SK-N-SH treated with all-trans-retinoic acid at 6 μM for 48 hours (cell line): Measurements from ENCODE around the gene SDE2.
A peak's percentile ranks its signal among the peaks of the same experiment; 100 is the strongest.

Experiments used
- ATAC-seq: fragments of 200-7000 bp; cut with Tn5 transposase; 3 replicates; pipeline ENCODE4 v1.9.1; 2020; ENCODE audit warnings: mild to moderate bottlenecking, moderate library complexity
- BACH2 ChIP-seq: fragments of 250-450 bp; sonication (Bioruptor Pico); IDR thresholded peaks from 2 replicates; pipeline ENCODE4 v1.9.0; 2021; ENCODE audit warnings: mild to moderate bottlenecking, borderline replicate concordance
- GLIS3 ChIP-seq: fragments of 250-450 bp; sonication (Bioruptor Pico); IDR thresholded peaks from 2 replicates; pipeline ENCODE4 v1.5.0; 2020; ENCODE audit warnings: mild to moderate bottlenecking, moderate library complexity
- ISL1 ChIP-seq: fragments of 250-450 bp; sonication (Bioruptor Pico); IDR thresholded peaks from 2 replicates; pipeline ENCODE4 v2.1.2; 2022; ENCODE audit warnings: mild to moderate bottlenecking, moderate library complexity
- TOX ChIP-seq: fragments of 250-450 bp; sonication (Bioruptor Pico); IDR thresholded peaks from 2 replicates; pipeline ENCODE4 v1.8.0; 2021; ENCODE audit warnings: mild to moderate bottlenecking, moderate library complexity, borderline replicate concordance
- ZFP3 ChIP-seq: fragments of 250-450 bp; sonication (Bioruptor Pico); IDR thresholded peaks from 2 replicates; pipeline ENCODE4 v1.5.0; 2020; ENCODE audit warnings: mild to moderate bottlenecking, moderate library complexity
- ZFP30 ChIP-seq: fragments of 450-650 bp; formaldehyde crosslinking; IDR thresholded peaks from 2 replicates; pipeline ENCODE4 v1.5.0; 2022; ENCODE audit warnings: mild to moderate bottlenecking, moderate library complexity
- ZNF565 ChIP-seq: fragments of 450-650 bp; formaldehyde crosslinking; conservative IDR thresholded peaks from 2 replicates; pipeline ENCODE4 v1.5.0; 2020; ENCODE audit warnings: low read depth, mild to moderate bottlenecking, moderate library complexity
- TF ChIP-seq, protein P1 (sequence below): fragments of 250-450 bp; sonication (Bioruptor Pico); IDR thresholded peaks from 2 replicates; pipeline ENCODE4 v1.8.0; 2020; ENCODE audit warnings: mild to moderate bottlenecking, moderate library complexity, borderline replicate concordance
- TF ChIP-seq, protein P2 (sequence below): fragments of 250-450 bp; sonication (Bioruptor Pico); IDR thresholded peaks from 2 replicates; pipeline ENCODE4 v1.5.1; 2020; ENCODE audit warnings: low read depth, mild to moderate bottlenecking, moderate library complexity

Gene SDE2

DNA sequence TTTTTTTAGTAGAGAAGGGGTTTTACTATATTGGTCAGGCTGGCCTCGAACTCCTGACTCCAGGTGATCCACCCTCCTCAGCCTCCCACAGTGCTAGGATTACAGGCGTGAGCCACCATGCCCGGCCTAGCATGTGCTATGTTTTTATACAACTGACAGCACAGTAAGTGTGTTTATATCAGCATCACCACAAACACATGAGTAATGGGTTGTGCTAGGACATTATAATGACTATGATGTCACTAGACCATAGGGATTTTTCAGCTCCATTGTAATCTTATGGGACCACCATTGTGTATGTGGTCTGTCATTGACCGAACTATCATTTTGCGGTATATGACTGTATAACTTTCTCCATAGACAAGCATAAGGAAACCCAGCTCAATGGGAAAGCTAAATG lies 64.4 kb downstream of the SDE2 start (continued):
- TF ChIP-seq ZFP30 (no peak), ZNF565 (CRISPR knock-in tag) (no peak), TOX (CRISPR knock-in tag) (no peak)
- TF ChIP-seq, protein P1, sequence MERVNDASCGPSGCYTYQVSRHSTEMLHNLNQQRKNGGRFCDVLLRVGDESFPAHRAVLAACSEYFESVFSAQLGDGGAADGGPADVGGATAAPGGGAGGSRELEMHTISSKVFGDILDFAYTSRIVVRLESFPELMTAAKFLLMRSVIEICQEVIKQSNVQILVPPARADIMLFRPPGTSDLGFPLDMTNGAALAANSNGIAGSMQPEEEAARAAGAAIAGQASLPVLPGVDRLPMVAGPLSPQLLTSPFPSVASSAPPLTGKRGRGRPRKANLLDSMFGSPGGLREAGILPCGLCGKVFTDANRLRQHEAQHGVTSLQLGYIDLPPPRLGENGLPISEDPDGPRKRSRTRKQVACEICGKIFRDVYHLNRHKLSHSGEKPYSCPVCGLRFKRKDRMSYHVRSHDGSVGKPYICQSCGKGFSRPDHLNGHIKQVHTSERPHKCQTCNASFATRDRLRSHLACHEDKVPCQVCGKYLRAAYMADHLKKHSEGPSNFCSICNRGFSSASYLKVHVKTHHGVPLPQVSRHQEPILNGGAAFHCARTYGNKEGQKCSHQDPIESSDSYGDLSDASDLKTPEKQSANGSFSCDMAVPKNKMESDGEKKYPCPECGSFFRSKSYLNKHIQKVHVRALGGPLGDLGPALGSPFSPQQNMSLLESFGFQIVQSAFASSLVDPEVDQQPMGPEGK (CRISPR knock-in tag): no peak
- TF ChIP-seq, protein P2, sequence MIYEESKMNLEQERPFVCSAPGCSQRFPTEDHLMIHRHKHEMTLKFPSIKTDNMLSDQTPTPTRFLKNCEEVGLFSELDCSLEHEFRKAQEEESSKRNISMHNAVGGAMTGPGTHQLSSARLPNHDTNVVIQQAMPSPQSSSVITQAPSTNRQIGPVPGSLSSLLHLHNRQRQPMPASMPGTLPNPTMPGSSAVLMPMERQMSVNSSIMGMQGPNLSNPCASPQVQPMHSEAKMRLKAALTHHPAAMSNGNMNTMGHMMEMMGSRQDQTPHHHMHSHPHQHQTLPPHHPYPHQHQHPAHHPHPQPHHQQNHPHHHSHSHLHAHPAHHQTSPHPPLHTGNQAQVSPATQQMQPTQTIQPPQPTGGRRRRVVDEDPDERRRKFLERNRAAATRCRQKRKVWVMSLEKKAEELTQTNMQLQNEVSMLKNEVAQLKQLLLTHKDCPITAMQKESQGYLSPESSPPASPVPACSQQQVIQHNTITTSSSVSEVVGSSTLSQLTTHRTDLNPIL (CRISPR knock-in tag): no peak

- no peak for TF ChIP-seq ZFP3 (CRISPR knock-in tag)
- no peak for TF ChIP-seq ISL1 (CRISPR knock-in tag)
- no peak for TF ChIP-seq TOX (CRISPR knock-in tag)
- TF ChIP-seq BACH2 (CRISPR knock-in tag): no peak
- TF ChIP-seq GLIS3 (CRISPR knock-in tag): no peak
- TF ChIP-seq ZFP30: no peak
- ATAC-seq: peak; percentile 81
Measured at GRCh38 chr1:225933072-225933471, 66.1 kb downstream of the SDE2 start.
